ENCODE results near the gene HEG1. TPM values are rescaled to one million over a fixed set of nuclear protein-coding genes. Genes with fewer than 3 reads are reported as not detected.

HEG1 gene
- total and polyA plus RNA-seq, 11 donors: 23.7 to 211 (median 111) TPM

DNA sequence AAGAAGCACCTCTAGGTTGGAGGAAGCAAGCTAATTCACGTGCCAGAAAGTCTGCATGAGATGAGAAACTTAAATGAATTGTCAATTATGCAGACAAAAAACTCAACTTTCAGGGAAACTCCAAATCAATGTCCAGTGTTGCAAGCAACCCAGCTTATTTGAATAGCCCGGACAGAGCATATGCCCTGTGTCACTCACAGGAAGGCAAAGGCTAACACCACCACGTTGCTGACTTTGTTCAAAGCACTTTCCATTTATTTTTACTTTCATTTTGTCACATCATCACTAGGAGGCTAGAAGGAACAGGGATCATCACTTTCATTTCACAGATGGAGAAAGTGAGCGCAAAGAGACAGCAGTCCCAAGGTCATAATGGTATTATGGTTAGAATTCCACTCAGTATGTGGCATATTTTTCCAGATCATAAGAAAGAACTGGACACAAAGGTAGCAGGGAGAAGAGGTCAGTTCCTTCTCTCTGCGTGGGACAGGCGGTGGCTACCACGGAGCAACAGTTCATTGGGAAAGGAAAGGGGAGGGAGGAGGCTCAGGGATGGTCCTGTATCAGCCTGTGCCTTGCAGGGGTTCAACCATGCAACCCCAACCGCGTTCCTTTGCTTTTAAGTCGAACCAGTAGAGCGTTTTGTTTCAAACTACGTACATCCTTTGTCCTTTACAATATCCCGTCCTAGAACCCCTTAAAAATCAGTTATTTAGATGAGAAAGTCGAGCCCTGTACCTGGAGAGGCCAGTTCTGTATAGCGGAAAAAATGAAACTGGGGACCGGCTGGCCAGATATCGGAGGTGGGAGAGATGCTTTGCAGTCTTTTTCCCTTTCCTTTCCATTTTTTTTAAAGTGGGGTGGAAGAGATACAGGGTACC lies 1.1 kb downstream of the HEG1 start:
- Histone ChIP-seq H3K4me3 (peak overlapping the region; percentile 73 to 97 (median 88)), H3K27ac (peak overlapping the region; percentile 82 to 99 (median 94)), H3K4me1 (peaks cover 16 to 70% (median 60%) of the 10 kb centered on the region in 12 donors), H3K36me3 (peaks cover 0 to 14% (median 4%) of the 10 kb centered on the region in 9 donors), H3K27me3 (no peaks in the 10 kb centered on the region), H3K9me3 (no peaks in the 10 kb centered on the region)
- intact Hi-C loops (cut with DNase I): loop anchor here in 8 of 10 donors (2.0 to 10.0 kb wide), 9 partner anchors 32 to 108 kb away; no protein-coding TSS in a partner anchor
- 0 to 1% (median 1%) methylated on average over 17 of the region's 17 CpGs for WGBS, 4 donors
- ATAC-seq (peak in 2 of 4 donors; percentile 6 to 13), DNase-seq (peak in 2 of 5 donors; percentile 45)
- TF ChIP-seq, protein P1, sequence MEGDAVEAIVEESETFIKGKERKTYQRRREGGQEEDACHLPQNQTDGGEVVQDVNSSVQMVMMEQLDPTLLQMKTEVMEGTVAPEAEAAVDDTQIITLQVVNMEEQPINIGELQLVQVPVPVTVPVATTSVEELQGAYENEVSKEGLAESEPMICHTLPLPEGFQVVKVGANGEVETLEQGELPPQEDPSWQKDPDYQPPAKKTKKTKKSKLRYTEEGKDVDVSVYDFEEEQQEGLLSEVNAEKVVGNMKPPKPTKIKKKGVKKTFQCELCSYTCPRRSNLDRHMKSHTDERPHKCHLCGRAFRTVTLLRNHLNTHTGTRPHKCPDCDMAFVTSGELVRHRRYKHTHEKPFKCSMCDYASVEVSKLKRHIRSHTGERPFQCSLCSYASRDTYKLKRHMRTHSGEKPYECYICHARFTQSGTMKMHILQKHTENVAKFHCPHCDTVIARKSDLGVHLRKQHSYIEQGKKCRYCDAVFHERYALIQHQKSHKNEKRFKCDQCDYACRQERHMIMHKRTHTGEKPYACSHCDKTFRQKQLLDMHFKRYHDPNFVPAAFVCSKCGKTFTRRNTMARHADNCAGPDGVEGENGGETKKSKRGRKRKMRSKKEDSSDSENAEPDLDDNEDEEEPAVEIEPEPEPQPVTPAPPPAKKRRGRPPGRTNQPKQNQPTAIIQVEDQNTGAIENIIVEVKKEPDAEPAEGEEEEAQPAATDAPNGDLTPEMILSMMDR (IDR thresholded peaks at IDR 0.05): peak in 2 of 12 donors; percentile 14 to 35
- no peak for TF ChIP-seq POLR2A (IDR thresholded peaks at IDR 0.05)

DNA sequence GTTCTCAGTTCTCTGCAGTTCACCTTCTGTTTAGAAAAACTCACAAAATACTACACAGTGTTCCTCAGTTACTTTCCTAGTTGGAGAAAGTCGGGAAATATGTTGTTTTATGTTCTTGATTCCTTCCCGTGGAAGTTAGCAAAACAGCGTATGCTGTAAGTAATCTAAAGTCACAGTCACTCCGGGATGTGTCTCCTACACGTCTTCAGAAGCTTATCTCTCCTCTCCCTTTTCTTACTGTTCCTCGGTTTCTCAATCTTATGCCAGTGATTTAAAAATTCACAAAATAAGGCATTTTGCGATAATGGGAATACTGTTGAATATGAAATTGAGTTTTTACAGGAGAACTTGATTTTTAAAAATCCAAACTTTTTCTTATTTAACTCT lies 1.7 kb downstream of the HEG1 start:
- no peaks in the 10 kb centered on the region for H3K27me3 ChIP-seq
- DNase-seq: no peak
- H3K27ac ChIP-seq: peak overlapping the region; percentile 82 to 99 (median 94)
- H3K9me3 ChIP-seq: no peaks in the 10 kb centered on the region
- H3K4me3 ChIP-seq: peak overlapping the region; percentile 73 to 97 (median 88)
- TF ChIP-seq, protein P1 (IDR thresholded peaks at IDR 0.05): no peak
- no peak for TF ChIP-seq POLR2A (IDR thresholded peaks at IDR 0.05)
- no peak for ATAC-seq
- peaks cover 0 to 19% (median 8%) of the 10 kb centered on the region in 9 donors for H3K36me3 ChIP-seq
- intact Hi-C loops (cut with DNase I): loop anchor here in 7 of 10 donors (2.0 to 10.0 kb wide), 7 partner anchors 37 to 108 kb away; no protein-coding TSS in a partner anchor
- H3K4me1 ChIP-seq: peaks cover 16 to 73% (median 66%) of the 10 kb centered on the region in 12 donors
- WGBS, 4 donors: 19 to 34% (median 24%) methylated on average over 7 of the region's 7 CpGs

DNA sequence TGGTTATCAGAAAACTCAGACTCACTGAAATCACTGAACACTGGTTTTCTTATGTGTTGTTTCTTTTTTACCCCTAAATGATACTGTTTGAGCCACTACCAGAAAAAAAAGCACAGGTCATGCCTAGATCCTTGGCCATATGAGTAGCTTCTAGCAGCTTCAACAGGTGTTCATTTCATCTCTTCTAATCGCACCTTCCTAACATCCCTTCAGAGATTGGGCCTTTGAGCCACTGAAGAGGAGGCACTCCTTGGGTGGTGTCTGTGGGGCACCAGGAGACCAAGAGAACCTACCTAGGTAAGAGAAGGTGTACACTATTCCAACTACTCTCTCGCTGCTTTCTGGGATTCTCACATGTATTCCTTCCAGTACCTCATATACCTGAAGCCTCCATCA lies 2.5 kb downstream of the HEG1 start:
- no peak for ATAC-seq
- TF ChIP-seq POLR2A (IDR thresholded peaks at IDR 0.05): no peak
- TF ChIP-seq, protein P1 (IDR thresholded peaks at IDR 0.05): no peak
- H3K27me3 ChIP-seq: no peaks in the 10 kb centered on the region
- intact Hi-C loops (cut with DNase I): loop anchor here in 7 of 10 donors (2.0 to 10.0 kb wide), 7 partner anchors 36 to 109 kb away; no protein-coding TSS in a partner anchor
- H3K27ac ChIP-seq: peak overlapping the region; percentile 51 to 99 (median 94)
- peak overlapping the region in 11 of 12 donors; percentile 9 to 97 (median 89) for H3K4me3 ChIP-seq
- H3K9me3 ChIP-seq: no peaks in the 10 kb centered on the region
- H3K36me3 ChIP-seq: peaks cover 0 to 21% (median 8%) of the 10 kb centered on the region in 9 donors
- H3K4me1 ChIP-seq: peaks cover 16 to 80% (median 73%) of the 10 kb centered on the region in 12 donors
- DNase-seq: no peak
- WGBS, 4 donors: 63 to 81% (median 74%) methylated on average over 2 of the region's 2 CpGs

All from heart left ventricle (tissue), 16 donors.